ENCODE measurements around the gene JCHAIN. TPM values are rescaled to one million over a fixed set of nuclear protein-coding genes. Genes with fewer than 3 reads are reported as not detected.
"Not testable (repeated sequence)": the region's sequence is repeated elsewhere in the genome, so short reads cannot be mapped to it uniquely, and the experiment has no call there.

The JCHAIN gene
- total and polyA plus RNA-seq, 4 donors = 18.3 to 276 (median 111) TPM

DNA sequence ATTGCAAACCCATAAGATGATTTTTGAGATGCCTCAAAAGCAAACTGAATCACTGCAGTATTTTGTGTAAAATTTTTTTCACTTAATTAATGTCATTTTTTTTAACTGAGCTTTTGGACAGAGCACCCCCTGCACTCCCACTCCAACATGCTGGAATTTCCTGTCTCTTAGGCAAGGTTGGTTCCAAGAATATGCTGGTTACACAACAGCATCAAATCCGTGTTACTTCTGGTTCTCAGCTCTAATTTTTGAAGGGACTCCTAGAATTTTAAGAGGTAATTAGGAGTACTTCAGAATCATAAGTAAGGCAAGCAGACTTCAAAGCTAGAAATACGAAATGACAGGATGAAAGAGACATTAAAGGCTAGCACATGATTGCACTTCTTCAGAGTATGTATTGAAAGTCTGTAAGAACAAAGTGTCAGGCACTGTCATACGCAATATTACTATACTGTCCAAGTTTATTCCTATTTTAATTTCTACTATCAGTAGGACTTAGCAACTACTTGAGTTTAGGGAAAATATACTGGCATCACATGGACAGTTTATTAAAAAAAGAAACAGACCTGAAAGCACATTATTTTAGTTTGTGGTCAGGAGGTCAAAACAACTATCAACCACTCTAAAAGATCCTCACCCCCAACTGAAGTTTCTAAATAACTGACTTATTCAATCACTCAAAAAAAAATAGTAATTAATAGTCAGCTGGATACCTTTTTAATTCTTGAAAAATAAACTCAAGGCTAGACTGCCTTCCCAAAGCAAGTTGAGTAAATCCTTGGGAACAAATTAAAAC is 1.6 kb upstream of the JCHAIN start:
- Histone ChIP-seq H3K36me3 (ENCODE audit: control insufficient read depth in 4 of 4, insufficient read depth in 4 of 4, low read length in 4 of 4) (no peaks in the 10 kb centered on the region), H3K4me1 (ENCODE audit: control insufficient read depth in 5 of 5, insufficient read depth in 5 of 5, low read length in 5 of 5) (peaks cover 0 to 9% (median 5%) of the 10 kb centered on the region in 5 donors), H3K4me3 (no peak overlapping the region), H3K9ac (ENCODE audit: insufficient read depth in 1 of 2, low read length in 2 of 2) (no peak overlapping the region), H3K27ac (ENCODE audit: low read depth in 1 of 2, low read length in 1 of 2) (no peak overlapping the region), H3K9me3 (ENCODE audit: control insufficient read depth in 4 of 4, insufficient read depth in 3 of 4, low read length in 3 of 4) (no peaks in the 10 kb centered on the region), H3K27me3 (ENCODE audit: control insufficient read depth in 3 of 3, insufficient read depth in 3 of 3, low read length in 2 of 3) (no peaks in the 10 kb centered on the region)
- TF ChIP-seq, protein P1, sequence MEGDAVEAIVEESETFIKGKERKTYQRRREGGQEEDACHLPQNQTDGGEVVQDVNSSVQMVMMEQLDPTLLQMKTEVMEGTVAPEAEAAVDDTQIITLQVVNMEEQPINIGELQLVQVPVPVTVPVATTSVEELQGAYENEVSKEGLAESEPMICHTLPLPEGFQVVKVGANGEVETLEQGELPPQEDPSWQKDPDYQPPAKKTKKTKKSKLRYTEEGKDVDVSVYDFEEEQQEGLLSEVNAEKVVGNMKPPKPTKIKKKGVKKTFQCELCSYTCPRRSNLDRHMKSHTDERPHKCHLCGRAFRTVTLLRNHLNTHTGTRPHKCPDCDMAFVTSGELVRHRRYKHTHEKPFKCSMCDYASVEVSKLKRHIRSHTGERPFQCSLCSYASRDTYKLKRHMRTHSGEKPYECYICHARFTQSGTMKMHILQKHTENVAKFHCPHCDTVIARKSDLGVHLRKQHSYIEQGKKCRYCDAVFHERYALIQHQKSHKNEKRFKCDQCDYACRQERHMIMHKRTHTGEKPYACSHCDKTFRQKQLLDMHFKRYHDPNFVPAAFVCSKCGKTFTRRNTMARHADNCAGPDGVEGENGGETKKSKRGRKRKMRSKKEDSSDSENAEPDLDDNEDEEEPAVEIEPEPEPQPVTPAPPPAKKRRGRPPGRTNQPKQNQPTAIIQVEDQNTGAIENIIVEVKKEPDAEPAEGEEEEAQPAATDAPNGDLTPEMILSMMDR (IDR thresholded peaks at IDR 0.05; ENCODE audit: control extremely low read depth, extremely low read depth) = no peak
- ATAC-seq (ENCODE audit: insufficient read depth, low FRiP score) (peak; percentile 27), DNase-seq (peak; percentile 19 to 82 (median 68))
- WGBS, 2 donors = 39 to 52% methylated on average over 3 of the region's 3 CpGs

DNA sequence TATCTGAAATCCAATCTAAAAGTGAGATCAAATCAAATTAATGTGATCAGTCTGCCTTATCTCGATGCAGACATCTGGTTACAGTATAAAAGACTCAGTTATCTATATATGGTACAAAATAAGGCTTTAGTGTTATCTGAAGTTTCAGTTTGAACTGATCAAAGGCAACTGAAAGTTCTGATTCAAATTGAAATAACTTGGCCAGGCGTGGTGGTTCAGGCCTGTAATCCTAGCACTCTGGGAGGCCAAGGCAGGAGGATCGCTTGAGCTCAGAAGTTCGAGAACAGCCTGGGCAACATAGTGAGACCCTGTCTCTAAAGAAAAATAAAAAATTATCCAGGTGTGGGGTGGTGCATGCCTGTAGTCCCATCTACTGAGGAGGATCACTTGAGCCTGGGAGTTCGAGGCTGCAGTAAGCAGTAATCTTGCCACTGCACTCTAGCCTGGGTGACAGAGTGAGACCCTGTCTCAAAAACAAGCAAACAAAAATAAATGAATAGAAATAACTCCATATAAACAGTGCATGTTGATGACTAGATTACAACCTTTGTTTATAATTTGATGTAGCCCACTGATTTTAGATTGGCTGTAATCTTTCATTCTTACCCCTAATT is 4.9 kb downstream of the JCHAIN start:
- not testable (repeated sequence) for H3K9me3 ChIP-seq (ENCODE audit: control insufficient read depth in 4 of 4, insufficient read depth in 3 of 4, low read length in 3 of 4); H3K27me3 ChIP-seq (ENCODE audit: control insufficient read depth in 3 of 3, insufficient read depth in 3 of 3, low read length in 2 of 3); H3K27ac ChIP-seq (ENCODE audit: low read depth in 1 of 2, low read length in 1 of 2); H3K36me3 ChIP-seq (ENCODE audit: control insufficient read depth in 4 of 4, insufficient read depth in 4 of 4, low read length in 4 of 4); H3K9ac ChIP-seq (ENCODE audit: insufficient read depth in 1 of 2, low read length in 2 of 2); DNase-seq; ATAC-seq (ENCODE audit: insufficient read depth, low FRiP score); H3K4me3 ChIP-seq; H3K4me1 ChIP-seq (ENCODE audit: control insufficient read depth in 5 of 5, insufficient read depth in 5 of 5, low read length in 5 of 5)
- WGBS, 2 donors = 91 to 97% methylated on average over 5 of the region's 5 CpGs

DNA sequence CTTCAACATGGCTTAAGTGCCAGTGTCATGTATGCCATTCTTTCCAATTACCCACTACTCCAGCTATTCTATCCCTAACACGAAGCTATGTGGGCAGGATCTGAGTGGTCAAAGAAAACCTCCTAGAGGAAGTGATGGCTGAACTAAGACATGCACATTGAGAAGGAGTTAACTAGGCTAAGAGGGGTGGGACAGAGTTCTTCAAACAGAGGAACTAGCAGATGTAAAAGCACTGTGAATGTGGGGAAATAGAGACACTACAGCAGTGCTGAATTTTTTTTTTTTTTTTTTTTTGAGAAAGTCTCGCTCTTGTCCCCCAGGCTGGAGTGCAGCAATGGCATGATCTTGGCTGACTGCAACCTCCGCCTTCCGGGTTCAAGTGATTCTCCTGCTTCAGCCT is 6.2 kb downstream of the JCHAIN start:
- H3K27me3 ChIP-seq (ENCODE audit: control insufficient read depth in 3 of 3, insufficient read depth in 3 of 3, low read length in 2 of 3) = no peaks in the 10 kb centered on the region
- WGBS, 2 donors = 83% methylated on average over 4 of the region's 4 CpGs

DNA sequence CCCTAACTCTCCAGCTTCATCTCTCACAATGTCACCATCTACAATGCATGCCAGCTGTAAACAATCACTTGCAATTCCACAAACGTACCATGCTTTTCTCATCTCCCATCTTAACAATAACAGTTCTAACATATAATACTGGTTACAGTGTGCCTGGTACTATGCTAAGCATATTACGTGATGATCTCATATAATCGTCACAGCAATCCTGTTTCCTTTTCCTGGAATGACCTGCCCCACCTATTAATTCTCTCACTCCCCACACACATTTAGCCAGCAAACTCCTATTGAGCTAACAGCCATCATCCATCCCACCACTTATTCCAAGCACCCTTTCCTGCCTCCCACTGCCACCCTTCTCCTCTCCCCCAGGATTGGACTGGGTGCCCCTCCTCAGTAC is 7.9 kb downstream of the JCHAIN start:
- no peak for DNase-seq
- Histone ChIP-seq H3K36me3 (ENCODE audit: control insufficient read depth in 4 of 4, insufficient read depth in 4 of 4, low read length in 4 of 4) (no peaks in the 10 kb centered on the region), H3K27ac (ENCODE audit: low read depth in 1 of 2, low read length in 1 of 2) (no peak overlapping the region), H3K9me3 (ENCODE audit: control insufficient read depth in 4 of 4, insufficient read depth in 3 of 4, low read length in 3 of 4) (no peaks in the 10 kb centered on the region), H3K4me3 (no peak overlapping the region), H3K4me1 (ENCODE audit: control insufficient read depth in 5 of 5, insufficient read depth in 5 of 5, low read length in 5 of 5) (peaks cover 0 to 4% (median 0%) of the 10 kb centered on the region in 5 donors), H3K9ac (ENCODE audit: insufficient read depth in 1 of 2, low read length in 2 of 2) (no peak overlapping the region), H3K27me3 (ENCODE audit: control insufficient read depth in 3 of 3, insufficient read depth in 3 of 3, low read length in 2 of 3) (no peaks in the 10 kb centered on the region)
- TF ChIP-seq, protein P1 (IDR thresholded peaks at IDR 0.05; ENCODE audit: control extremely low read depth, extremely low read depth) = no peak
- 27 to 40% methylated on average over 3 of the region's 3 CpGs for WGBS, 2 donors
- ATAC-seq (ENCODE audit: insufficient read depth, low FRiP score) = no peak

More for the DNA sequence above, 6.2 kb downstream of the JCHAIN start:
- no peak overlapping the region for H3K9ac ChIP-seq (ENCODE audit: insufficient read depth in 1 of 2, low read length in 2 of 2)
- DNase-seq (no peak), ATAC-seq (ENCODE audit: insufficient read depth, low FRiP score) (no peak)
- H3K4me1 ChIP-seq (ENCODE audit: control insufficient read depth in 5 of 5, insufficient read depth in 5 of 5, low read length in 5 of 5) = peaks cover 0 to 4% (median 0%) of the 10 kb centered on the region in 5 donors
- TF ChIP-seq, protein P1 (IDR thresholded peaks at IDR 0.05; ENCODE audit: control extremely low read depth, extremely low read depth) = no peak
- no peaks in the 10 kb centered on the region for H3K36me3 ChIP-seq (ENCODE audit: control insufficient read depth in 4 of 4, insufficient read depth in 4 of 4, low read length in 4 of 4)
- H3K27ac ChIP-seq (ENCODE audit: low read depth in 1 of 2, low read length in 1 of 2) = no peak overlapping the region
- no peak overlapping the region for H3K4me3 ChIP-seq
- no peaks in the 10 kb centered on the region for H3K9me3 ChIP-seq (ENCODE audit: control insufficient read depth in 4 of 4, insufficient read depth in 3 of 4, low read length in 3 of 4)

All from lung (tissue), 12 donors.